Colonic mucosa (tissue), 4 donors: ENCODE data around the gene TMEM256. TPM values are rescaled to one million over a fixed set of nuclear protein-coding genes. Genes with fewer than 3 reads are reported as not detected.

Source experiments
- DNase-seq: peaks from one replicate; pipeline ENCODE4 v3.0.0-alpha.2; 2020
- H3K27ac ChIP-seq: fragments of 200-600 bp; one replicate; pipeline ENCODE4 v1.8.0; 2021
- H3K27me3 ChIP-seq: fragments of 200-600 bp; one replicate; pipeline ENCODE4 v1.8.0; 2021
- H3K36me3 ChIP-seq: fragments of 200-600 bp; one replicate; pipeline ENCODE4 v1.8.0; 2021
- H3K4me1 ChIP-seq: fragments of 200-600 bp; one replicate; pipeline ENCODE4 v1.8.0; 2021; ENCODE audit warnings: mild to moderate bottlenecking
- H3K4me3 ChIP-seq: fragments of 200-600 bp; one replicate; pipeline ENCODE4 v1.8.0; 2021
- H3K9ac ChIP-seq, 2 donors: one replicate each; pipeline ENCODE4 v1.7.0; 2013; ENCODE audit warnings: control low read depth in 2 of 2, low read depth in 2 of 2, low read length in 2 of 2
- H3K9me3 ChIP-seq: fragments of 200-600 bp; one replicate; pipeline ENCODE4 v1.8.0; 2021
- CTCF ChIP-seq: fragments of 200-600 bp; IDR thresholded peaks from one replicate; pipeline ENCODE4 v1.8.0; 2022; ENCODE audit warnings: antibody characterized with exemption, mild to moderate bottlenecking
- intact Hi-C: fragments of 100-400 bp; cut with DNase I; formaldehyde crosslinking; loops from one replicate; pipeline ENCODE4 v1.14.1; 2022
- total RNA-seq, 2 donors: library from RNA; stranded (reverse); fragmentation: NEBNext Ultra II Directional in 1 of 2; extraction: Animal tissue kit (Norgen Biotek cat#: 25700) in 1 of 2; gene quantifications; one replicate each; pipeline ENCODE4 v1.2.1, GENCODE V29; 2021
- donor health status: healthy.
- donor health status: DM: no; HTN: no; CAD: no.
- donor health status: DM: no; HTN: no; CAD: no.

Gene TMEM256
- total RNA-seq, 2 donors from 2014 or later, result 88.2 to 101 TPM

- no peak overlapping the region for H3K9ac ChIP-seq
- intact Hi-C loops, result no loop called here
- no peak for DNase-seq
- no peak overlapping the region for H3K27ac ChIP-seq
- no peak overlapping the region for H3K4me3 ChIP-seq
- no peaks in the 10 kb centered on the region for H3K4me1 ChIP-seq
- no peak for TF ChIP-seq CTCF
- H3K9me3 ChIP-seq, result no peaks in the 10 kb centered on the region
- no peaks in the 10 kb centered on the region for H3K27me3 ChIP-seq
- no peaks in the 10 kb centered on the region for H3K36me3 ChIP-seq
Measured at GRCh38 chr17:7418472-7419152, 14.7 kb upstream of the TMEM256 start.

GRCh38 chr17:7417056-7417655, 13.3 kb upstream of the TMEM256 start:
- intact Hi-C loops, result no loop called here
- no peak for TF ChIP-seq CTCF
- Histone ChIP-seq H3K36me3 (no peaks in the 10 kb centered on the region), H3K4me3 (no peak overlapping the region), H3K9ac (no peak overlapping the region), H3K4me1 (no peaks in the 10 kb centered on the region), H3K27me3 (no peaks in the 10 kb centered on the region), H3K9me3 (no peaks in the 10 kb centered on the region), H3K27ac (no peak overlapping the region)
- no peak for DNase-seq

DNA sequence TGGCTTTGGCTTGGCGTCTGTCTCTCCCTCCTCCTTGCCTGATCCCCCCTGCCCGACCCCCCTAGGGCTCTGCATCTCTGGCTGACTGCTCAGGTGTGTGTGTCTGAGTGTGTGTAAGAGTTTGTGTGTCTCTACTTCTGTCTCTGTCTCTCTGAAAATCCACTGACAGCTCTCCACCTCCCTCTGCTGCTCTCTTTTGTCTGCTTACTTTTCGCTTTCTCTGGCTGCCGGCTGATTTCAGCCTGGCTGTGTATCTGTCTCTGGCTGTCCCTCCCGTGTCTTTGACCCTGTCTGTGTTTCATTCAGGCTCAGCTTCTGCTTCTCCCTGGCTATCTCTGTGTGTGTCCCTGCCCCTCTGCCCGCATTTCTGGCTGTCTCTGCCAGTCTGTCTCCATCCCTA, 12.4 kb upstream of the TMEM256 start:
- Histone ChIP-seq H3K4me3 (no peak overlapping the region), H3K36me3 (no peaks in the 10 kb centered on the region), H3K9me3 (no peaks in the 10 kb centered on the region), H3K27me3 (no peaks in the 10 kb centered on the region), H3K4me1 (no peaks in the 10 kb centered on the region), H3K9ac (no peak overlapping the region), H3K27ac (no peak overlapping the region)
- DNase-seq, result no peak
- intact Hi-C loops, result no loop called here
- TF ChIP-seq CTCF, result no peak

DNA sequence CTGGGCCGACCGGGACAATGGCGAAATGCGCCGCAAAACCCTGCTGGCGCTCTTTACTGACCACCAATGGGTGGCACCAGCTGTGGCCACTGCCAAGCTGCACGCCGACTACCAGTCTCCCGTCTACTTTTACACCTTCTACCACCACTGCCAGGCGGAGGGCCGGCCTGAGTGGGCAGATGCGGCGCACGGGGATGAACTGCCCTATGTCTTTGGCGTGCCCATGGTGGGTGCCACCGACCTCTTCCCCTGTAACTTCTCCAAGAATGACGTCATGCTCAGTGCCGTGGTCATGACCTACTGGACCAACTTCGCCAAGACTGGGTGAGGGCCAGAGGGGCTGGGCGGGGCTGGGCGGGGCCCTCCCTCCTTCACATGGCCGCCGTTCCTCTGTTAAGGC, 11.9 kb upstream of the TMEM256 start:
- intact Hi-C loops, result no loop called here
- Histone ChIP-seq H3K9me3 (no peaks in the 10 kb centered on the region), H3K4me1 (no peaks in the 10 kb centered on the region), H3K27me3 (no peaks in the 10 kb centered on the region), H3K36me3 (no peaks in the 10 kb centered on the region), H3K4me3 (no peak overlapping the region), H3K27ac (no peak overlapping the region), H3K9ac (no peak overlapping the region)
- no peak for DNase-seq
- no peak for TF ChIP-seq CTCF

- DNase-seq, result no peak
- H3K9ac ChIP-seq, result no peak overlapping the region
- no peak for TF ChIP-seq CTCF
- no peaks in the 10 kb centered on the region for H3K27me3 ChIP-seq
- no peaks in the 10 kb centered on the region for H3K9me3 ChIP-seq
- no peak overlapping the region for H3K4me3 ChIP-seq
- intact Hi-C loops, result no loop called here
- H3K36me3 ChIP-seq, result no peaks in the 10 kb centered on the region
- H3K27ac ChIP-seq, result no peak overlapping the region
- no peaks in the 10 kb centered on the region for H3K4me1 ChIP-seq
Measured at GRCh38 chr17:7414837-7415236, 10.9 kb upstream of the TMEM256 start.
